ENCODE results near the gene RAB36.

RAB36 gene

DNA sequence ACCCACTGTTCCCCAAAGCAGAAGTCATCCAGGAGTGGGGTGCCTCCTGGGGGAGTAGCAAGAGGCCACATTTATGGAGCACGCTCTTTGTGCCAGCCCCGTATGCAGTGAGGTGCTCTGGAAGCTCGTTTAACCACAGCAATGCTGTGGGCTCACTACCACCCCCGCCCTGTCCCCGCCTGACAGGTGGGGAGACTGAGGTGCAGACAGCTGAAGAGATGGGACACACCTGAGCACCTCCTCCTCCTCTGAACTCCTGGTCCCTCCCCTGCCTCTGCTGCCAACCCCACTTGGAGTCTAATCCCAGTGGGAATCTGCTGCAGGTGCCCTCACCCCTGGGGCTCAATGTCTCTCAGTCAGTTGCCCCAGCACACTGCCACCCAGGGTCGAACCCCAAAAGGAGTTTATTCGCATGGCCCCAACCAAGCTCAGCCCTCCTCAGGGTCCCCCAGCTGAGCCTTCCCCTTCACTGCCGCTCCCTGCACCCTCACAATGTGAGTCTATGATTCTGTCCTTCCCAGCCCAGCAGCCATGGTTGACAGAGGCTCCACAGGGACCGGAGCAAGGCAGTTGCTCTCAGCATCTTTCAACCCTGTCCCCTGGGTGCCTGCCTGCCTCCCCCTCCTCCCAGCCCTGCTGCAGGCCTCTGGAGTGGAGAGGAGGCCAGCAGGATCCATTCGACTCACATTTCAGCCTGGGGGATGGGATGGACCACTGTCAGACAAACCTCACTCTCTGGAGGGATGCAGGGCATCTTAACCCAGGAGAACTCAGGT lies 21.8 kb downstream of the RAB36 start:
- Mint-ChIP-seq H3K4me1 (ENCODE audit: low read depth) (no peaks in the 10 kb centered on the region), H3K9me3 (ENCODE audit: low read depth) (no peaks in the 10 kb centered on the region), H3K27me3 (no peaks in the 10 kb centered on the region), H3K4me3 (no peak overlapping the region), H3K36me3 (no peaks in the 10 kb centered on the region), H3K27ac (no peak overlapping the region)

GRCh38 chr22:23168391-23169042 lies 23.2 kb downstream of the RAB36 start:
- Mint-ChIP-seq H3K4me3 (no peak overlapping the region), H3K27ac (no peak overlapping the region), H3K4me1 (ENCODE audit: low read depth) (no peaks in the 10 kb centered on the region), H3K9me3 (ENCODE audit: low read depth) (no peaks in the 10 kb centered on the region), H3K27me3 (no peaks in the 10 kb centered on the region), H3K36me3 (no peaks in the 10 kb centered on the region)

DNA sequence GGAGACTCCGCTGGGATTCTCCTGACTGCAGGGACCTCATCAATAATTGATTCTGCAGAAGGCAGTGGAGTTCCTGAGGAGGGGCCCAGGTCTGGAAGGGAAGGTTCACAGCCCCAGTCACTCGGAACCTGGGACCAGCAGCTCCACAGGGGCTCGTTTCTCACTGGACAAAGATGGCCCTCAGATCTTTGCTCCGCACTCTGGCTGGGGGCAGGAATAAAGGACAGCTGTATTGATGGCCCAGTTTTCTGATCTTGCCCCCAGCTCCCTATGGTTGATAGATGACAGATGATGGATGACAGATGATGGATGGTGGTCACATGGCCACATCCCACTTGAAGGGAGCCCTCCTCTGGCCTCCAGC lies 23.7 kb downstream of the RAB36 start:
- Mint-ChIP-seq H3K4me3 (no peak overlapping the region), H3K27me3 (no peaks in the 10 kb centered on the region), H3K9me3 (ENCODE audit: low read depth) (no peaks in the 10 kb centered on the region), H3K27ac (no peak overlapping the region), H3K36me3 (no peaks in the 10 kb centered on the region), H3K4me1 (ENCODE audit: low read depth) (peaks cover 1% of the 10 kb centered on the region)

- Mint-ChIP-seq H3K27me3 (no peaks in the 10 kb centered on the region), H3K4me1 (ENCODE audit: low read depth) (peaks cover 33% of the 10 kb centered on the region), H3K27ac (no peak overlapping the region), H3K4me3 (no peak overlapping the region), H3K9me3 (ENCODE audit: low read depth) (no peaks in the 10 kb centered on the region), H3K36me3 (no peaks in the 10 kb centered on the region)
Observed at GRCh38 chr22:23175817-23176644, 30.8 kb downstream of the RAB36 start.

DNA sequence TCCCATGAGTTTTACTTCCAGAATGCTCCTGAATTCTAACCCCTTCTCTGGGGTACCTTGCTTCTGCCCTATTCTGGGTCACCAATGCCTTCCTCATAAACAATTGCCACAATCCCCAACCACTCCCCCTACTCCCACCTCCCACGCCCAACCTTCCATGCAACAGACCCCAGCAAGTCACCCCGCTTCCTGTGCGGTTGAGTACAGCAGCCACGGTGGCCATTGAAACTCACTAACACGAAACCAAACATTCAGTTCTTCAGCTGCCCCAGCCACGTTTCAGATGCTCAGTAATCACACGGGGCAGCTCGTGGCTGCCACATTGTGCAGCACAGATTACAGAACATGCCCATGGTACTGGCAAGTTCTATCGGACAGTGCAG lies 31.4 kb downstream of the RAB36 start:
- no peak overlapping the region for H3K27ac Mint-ChIP-seq
- H3K36me3 Mint-ChIP-seq, result no peaks in the 10 kb centered on the region
- no peaks in the 10 kb centered on the region for H3K9me3 Mint-ChIP-seq (ENCODE audit: low read depth)
- no peak overlapping the region for H3K4me3 Mint-ChIP-seq
- H3K27me3 Mint-ChIP-seq, result no peaks in the 10 kb centered on the region
- H3K4me1 Mint-ChIP-seq (ENCODE audit: low read depth), result peaks cover 33% of the 10 kb centered on the region

GRCh38 chr22:23177197-23177596 lies 31.9 kb downstream of the RAB36 start:
- H3K27me3 Mint-ChIP-seq, result no peaks in the 10 kb centered on the region
- no peaks in the 10 kb centered on the region for H3K36me3 Mint-ChIP-seq
- H3K4me1 Mint-ChIP-seq (ENCODE audit: low read depth), result peaks cover 37% of the 10 kb centered on the region
- no peak overlapping the region for H3K27ac Mint-ChIP-seq
- no peak overlapping the region for H3K4me3 Mint-ChIP-seq
- H3K9me3 Mint-ChIP-seq (ENCODE audit: low read depth), result no peaks in the 10 kb centered on the region

DNA sequence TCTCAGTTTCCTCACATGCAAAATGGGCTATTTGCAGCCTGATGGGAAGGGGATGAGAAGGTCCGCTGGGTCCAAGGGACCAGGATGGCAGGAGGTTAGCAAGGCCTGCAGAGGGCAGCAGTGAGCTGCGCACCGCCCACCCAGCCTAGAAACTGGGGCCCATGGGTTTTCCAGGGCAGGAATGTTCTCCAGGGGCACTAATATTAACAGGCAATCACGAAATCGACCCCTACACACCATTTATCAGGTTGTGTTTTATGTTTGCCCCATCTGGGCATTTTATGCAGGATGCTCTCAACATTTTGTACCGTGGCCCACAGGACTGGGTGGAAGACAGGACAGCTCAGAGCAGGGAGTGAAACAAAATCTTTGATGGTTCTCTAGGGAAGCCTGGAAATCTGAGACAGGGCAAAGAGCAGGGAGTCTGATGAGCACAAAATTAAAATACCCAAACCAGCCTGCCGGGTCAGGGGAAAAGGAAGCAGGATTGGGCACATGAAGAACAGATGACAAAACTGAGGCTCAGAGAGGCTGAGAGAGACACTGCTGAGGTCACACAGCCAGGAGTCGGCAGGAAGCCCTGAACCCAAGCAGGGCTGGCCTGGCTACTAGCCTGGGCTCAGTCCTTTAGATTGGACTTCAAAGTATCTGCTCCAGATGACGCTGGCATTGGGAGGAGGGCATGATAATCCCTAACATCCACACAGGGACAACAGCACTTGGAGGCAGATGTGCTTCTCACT lies 33.4 kb downstream of the RAB36 start:
- no peaks in the 10 kb centered on the region for H3K9me3 Mint-ChIP-seq (ENCODE audit: low read depth)
- no peaks in the 10 kb centered on the region for H3K27me3 Mint-ChIP-seq
- H3K27ac Mint-ChIP-seq, result peak overlapping the region; percentile 54
- no peaks in the 10 kb centered on the region for H3K36me3 Mint-ChIP-seq
- peak overlapping the region; percentile 81 for H3K4me3 Mint-ChIP-seq
- peaks cover 52% of the 10 kb centered on the region for H3K4me1 Mint-ChIP-seq (ENCODE audit: low read depth)

DNA sequence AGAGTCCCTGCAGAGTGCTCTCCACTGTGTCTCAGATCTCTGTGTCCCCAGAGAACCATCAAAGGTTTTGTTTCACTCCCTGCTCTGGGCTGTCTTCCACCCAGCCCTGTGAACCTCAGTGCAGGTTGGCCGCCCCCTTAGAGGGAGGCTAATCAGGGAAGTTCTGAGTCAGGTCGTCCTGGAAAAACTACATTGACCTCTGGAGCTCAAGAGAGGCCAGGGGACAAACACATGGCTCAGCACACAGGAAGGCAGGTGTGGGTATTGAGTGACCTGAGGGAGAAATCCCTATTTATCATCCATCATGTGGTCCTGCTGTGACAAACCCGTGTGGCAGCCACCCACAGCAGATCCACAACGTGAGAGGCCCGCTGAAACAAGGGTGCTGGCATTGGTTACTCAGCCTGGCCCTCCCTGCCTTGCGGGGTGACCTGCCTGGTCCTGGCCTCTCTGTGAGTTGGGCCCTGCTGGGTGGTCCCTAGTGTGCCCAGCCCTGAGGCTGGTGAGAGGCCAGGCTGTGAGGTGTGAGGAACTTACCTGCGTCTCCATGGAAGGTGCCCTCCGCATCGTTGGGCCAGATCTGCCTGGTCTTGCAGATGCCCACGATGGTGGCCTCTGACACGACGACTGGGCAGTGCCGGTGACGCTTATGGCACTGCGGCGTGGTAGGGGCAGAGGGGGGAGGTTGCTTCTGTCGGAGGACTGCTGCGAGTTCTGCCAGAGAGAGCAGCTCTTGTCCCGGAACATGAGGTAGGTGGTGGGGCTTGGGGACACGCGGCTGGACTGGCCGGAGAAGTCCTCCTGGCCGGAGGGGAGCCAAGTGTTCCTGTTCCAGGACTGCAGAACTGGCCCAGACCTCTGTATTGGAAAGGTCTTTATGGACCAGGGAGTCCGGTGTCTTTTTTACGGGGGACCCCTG lies 34.4 kb downstream of the RAB36 start:
- Mint-ChIP-seq H3K4me3 (peak overlapping the region; percentile 81), H3K4me1 (ENCODE audit: low read depth) (peaks cover 59% of the 10 kb centered on the region), H3K9me3 (ENCODE audit: low read depth) (no peaks in the 10 kb centered on the region), H3K27me3 (no peaks in the 10 kb centered on the region), H3K27ac (peak overlapping the region; percentile 41), H3K36me3 (no peaks in the 10 kb centered on the region)

DNA sequence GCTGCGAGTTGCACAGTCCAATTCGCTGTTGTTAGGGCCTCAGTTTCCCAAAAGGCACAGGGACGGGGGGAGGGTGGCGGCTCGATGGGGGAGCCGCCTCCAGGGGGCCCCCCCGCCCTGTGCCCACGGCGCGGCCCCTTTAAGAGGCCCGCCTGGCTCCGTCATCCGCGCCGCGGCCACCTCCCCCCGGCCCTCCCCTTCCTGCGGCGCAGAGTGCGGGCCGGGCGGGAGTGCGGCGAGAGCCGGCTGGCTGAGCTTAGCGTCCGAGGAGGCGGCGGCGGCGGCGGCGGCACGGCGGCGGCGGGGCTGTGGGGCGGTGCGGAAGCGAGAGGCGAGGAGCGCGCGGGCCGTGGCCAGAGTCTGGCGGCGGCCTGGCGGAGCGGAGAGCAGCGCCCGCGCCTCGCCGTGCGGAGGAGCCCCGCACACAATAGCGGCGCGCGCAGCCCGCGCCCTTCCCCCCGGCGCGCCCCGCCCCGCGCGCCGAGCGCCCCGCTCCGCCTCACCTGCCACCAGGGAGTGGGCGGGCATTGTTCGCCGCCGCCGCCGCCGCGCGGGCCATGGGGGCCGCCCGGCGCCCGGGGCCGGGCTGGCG lies 35.1 kb downstream of the RAB36 start, which contains the start of gene BCR:
Gene BCR (plus strand): TSS at position 209 of the 592 bp plus-strand sequence. CDS start 452 bp downstream, outside the sequence.
- H3K4me1 Mint-ChIP-seq (ENCODE audit: low read depth), result peaks cover 64% of the 10 kb centered on the region

DNA sequence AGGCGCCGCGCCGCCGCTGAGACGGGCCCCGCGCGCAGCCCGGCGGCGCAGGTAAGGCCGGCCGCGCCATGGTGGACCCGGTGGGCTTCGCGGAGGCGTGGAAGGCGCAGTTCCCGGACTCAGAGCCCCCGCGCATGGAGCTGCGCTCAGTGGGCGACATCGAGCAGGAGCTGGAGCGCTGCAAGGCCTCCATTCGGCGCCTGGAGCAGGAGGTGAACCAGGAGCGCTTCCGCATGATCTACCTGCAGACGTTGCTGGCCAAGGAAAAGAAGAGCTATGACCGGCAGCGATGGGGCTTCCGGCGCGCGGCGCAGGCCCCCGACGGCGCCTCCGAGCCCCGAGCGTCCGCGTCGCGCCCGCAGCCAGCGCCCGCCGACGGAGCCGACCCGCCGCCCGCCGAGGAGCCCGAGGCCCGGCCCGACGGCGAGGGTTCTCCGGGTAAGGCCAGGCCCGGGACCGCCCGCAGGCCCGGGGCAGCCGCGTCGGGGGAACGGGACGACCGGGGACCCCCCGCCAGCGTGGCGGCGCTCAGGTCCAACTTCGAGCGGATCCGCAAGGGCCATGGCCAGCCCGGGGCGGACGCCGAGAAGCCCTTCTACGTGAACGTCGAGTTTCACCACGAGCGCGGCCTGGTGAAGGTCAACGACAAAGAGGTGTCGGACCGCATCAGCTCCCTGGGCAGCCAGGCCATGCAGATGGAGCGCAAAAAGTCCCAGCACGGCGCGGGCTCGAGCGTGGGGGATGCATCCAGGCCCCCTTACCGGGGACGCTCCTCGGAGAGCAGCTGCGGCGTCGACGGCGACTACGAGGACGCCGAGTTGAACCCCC lies 35.8 kb downstream of the RAB36 start:
- Mint-ChIP-seq H3K27ac (peak overlapping the region; percentile 84), H3K4me3 (peak overlapping the region; percentile 90), H3K4me1 (ENCODE audit: low read depth) (peaks cover 65% of the 10 kb centered on the region), H3K9me3 (ENCODE audit: low read depth) (no peaks in the 10 kb centered on the region), H3K36me3 (no peaks in the 10 kb centered on the region), H3K27me3 (no peaks in the 10 kb centered on the region)

More for the DNA sequence above, 35.1 kb downstream of the RAB36 start, which contains the start of gene BCR:
- H3K27ac Mint-ChIP-seq, result peak within 1 kb of the TSS; percentile 41
- no peaks in the 10 kb centered on the region for H3K27me3 Mint-ChIP-seq
- peak within 1 kb of the TSS; percentile 90 for H3K4me3 Mint-ChIP-seq
- no peaks in the 10 kb centered on the region for H3K36me3 Mint-ChIP-seq
- H3K9me3 Mint-ChIP-seq (ENCODE audit: low read depth), result no peaks in the 10 kb centered on the region

DNA sequence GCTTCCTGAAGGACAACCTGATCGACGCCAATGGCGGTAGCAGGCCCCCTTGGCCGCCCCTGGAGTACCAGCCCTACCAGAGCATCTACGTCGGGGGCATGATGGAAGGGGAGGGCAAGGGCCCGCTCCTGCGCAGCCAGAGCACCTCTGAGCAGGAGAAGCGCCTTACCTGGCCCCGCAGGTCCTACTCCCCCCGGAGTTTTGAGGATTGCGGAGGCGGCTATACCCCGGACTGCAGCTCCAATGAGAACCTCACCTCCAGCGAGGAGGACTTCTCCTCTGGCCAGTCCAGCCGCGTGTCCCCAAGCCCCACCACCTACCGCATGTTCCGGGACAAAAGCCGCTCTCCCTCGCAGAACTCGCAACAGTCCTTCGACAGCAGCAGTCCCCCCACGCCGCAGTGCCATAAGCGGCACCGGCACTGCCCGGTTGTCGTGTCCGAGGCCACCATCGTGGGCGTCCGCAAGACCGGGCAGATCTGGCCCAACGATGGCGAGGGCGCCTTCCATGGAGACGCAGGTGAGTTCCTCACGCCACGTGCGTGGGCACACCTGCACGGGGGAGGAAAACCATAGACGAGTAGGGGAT lies 36.5 kb downstream of the RAB36 start:
- Mint-ChIP-seq H3K9me3 (ENCODE audit: low read depth) (no peaks in the 10 kb centered on the region), H3K27me3 (no peaks in the 10 kb centered on the region), H3K4me1 (ENCODE audit: low read depth) (peaks cover 65% of the 10 kb centered on the region), H3K27ac (peak overlapping the region; percentile 84), H3K4me3 (peak overlapping the region; percentile 90), H3K36me3 (no peaks in the 10 kb centered on the region)

DNA sequence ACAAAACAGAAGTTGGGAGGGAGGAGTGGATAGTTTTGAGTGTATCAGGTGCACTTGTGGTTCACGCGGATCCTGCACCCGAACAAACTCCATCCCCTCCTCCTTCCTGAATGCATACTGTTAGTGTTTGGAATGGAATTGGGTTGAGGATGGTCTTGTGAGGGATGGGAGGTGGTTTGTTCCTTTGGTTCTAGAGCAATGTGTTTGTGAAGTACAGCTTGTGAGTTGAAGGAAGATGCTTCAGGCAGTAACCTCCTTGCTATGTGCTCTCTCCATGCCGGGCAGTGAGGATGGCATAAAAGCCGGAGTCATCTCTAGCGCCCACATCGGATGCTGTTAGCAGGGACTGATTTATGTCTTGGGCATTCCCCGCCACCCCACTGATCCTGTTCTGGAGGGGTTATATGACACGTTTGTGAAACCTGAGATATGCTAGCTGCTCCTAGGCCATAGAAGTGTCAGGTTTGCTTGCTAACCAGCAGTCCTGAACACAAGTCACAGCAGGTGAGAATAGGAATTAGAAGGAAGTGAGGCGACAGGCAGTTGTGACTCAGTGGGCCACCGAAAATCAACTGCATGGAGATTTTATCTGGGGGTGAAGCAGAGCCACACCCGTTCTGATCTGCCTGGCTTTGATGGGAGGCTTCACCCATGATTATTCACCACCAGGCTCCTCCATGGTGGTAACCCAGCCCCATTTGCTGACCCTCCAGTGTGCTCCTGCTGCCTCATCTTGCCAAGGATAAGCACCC lies 37.2 kb downstream of the RAB36 start:
- H3K27me3 Mint-ChIP-seq, result no peaks in the 10 kb centered on the region
- peak overlapping the region; percentile 84 for H3K27ac Mint-ChIP-seq
- no peaks in the 10 kb centered on the region for H3K9me3 Mint-ChIP-seq (ENCODE audit: low read depth)
- no peaks in the 10 kb centered on the region for H3K36me3 Mint-ChIP-seq
- H3K4me1 Mint-ChIP-seq (ENCODE audit: low read depth), result peaks cover 68% of the 10 kb centered on the region
- peak overlapping the region; percentile 90 for H3K4me3 Mint-ChIP-seq

Data from activated naive CD8-positive, alpha-beta T cell (primary cell).